KMS-11 (cell line): ENCODE results near the gene ZNF197.

Experiments used
- H2AFZ ChIP-seq: fragments of 200-600 bp; sonication (generic); 2 replicates; pipeline ENCODE4 v1.6.1; 2016; ENCODE audit warnings: antibody characterized with exemption, mixed run types, low read depth
- H3K27ac ChIP-seq: fragments of 200-600 bp; sonication (generic); 2 replicates; pipeline ENCODE4 v1.6.1; 2016; ENCODE audit warnings: mild to moderate bottlenecking, mixed run types
- H3K27me3 ChIP-seq: fragments of 200-600 bp; sonication (generic); 2 replicates; pipeline ENCODE4 v1.6.1; 2017; ENCODE audit warnings: mild to moderate bottlenecking, low read depth, mixed run types, moderate library complexity; ENCODE audit not compliant: insufficient read depth
- H3K36me3 ChIP-seq: fragments of 200-600 bp; sonication (generic); 2 replicates; pipeline ENCODE4 v1.6.1; 2017; ENCODE audit warnings: mild to moderate bottlenecking, mixed run types; ENCODE audit not compliant: insufficient read depth
- H3K4me1 ChIP-seq: fragments of 200-600 bp; sonication (generic); 2 replicates; pipeline ENCODE4 v1.6.1; 2016; ENCODE audit warnings: mild to moderate bottlenecking, low read depth, mixed run types; ENCODE audit not compliant: poor library complexity, severe bottlenecking
- H3K4me2 ChIP-seq: fragments of 200-600 bp; sonication (generic); 2 replicates; pipeline ENCODE4 v1.7.0; 2016; ENCODE audit warnings: mild to moderate bottlenecking, mixed run types
- H3K4me3 ChIP-seq: fragments of 200-600 bp; sonication (generic); IDR thresholded peaks from 2 replicates; pipeline ENCODE4 v1.6.1; 2017; ENCODE audit warnings: low read depth, low read length, mixed read lengths; ENCODE audit not compliant: insufficient read depth
- H3K79me2 ChIP-seq: fragments of 200-600 bp; sonication (generic); 2 replicates; pipeline ENCODE4 v1.6.1; 2016; ENCODE audit warnings: low read depth, mixed run types; ENCODE audit not compliant: insufficient read depth
- H3K9ac ChIP-seq: fragments of 200-600 bp; sonication (generic); 2 replicates; pipeline ENCODE4 v1.6.1; 2016; ENCODE audit warnings: mild to moderate bottlenecking, mixed run types
- H4K20me1 ChIP-seq: fragments of 200-600 bp; sonication (generic); 2 replicates; pipeline ENCODE4 v1.6.1; 2016; ENCODE audit warnings: mild to moderate bottlenecking, mixed run types; ENCODE audit not compliant: insufficient read depth
- CTCF ChIP-seq: fragments of 200-600 bp; sonication (generic); conservative IDR thresholded peaks from 2 replicates; pipeline ENCODE4 v1.6.1; 2017; ENCODE audit warnings: low read depth, mild to moderate bottlenecking, antibody characterized with exemption, low read length, moderate library complexity, mixed read lengths

ZNF197 gene

GRCh38 chr3:44628716-44629115, 3.9 kb downstream of the ZNF197 start:
- Histone ChIP-seq H3K36me3 (no peaks in the 10 kb centered on the region), H3K4me2 (no peak overlapping the region), H3K27me3 (no peaks in the 10 kb centered on the region), H3K79me2 (no peaks in the 10 kb centered on the region), H3K27ac (no peak overlapping the region), H4K20me1 (no peaks in the 10 kb centered on the region), H3K4me1 (no peaks in the 10 kb centered on the region), H3K9ac (no peak overlapping the region), H2AFZ (no peak overlapping the region), H3K4me3 (no peak overlapping the region)
- TF ChIP-seq CTCF, result no peak

GRCh38 chr3:44632193-44632592, 7.4 kb downstream of the ZNF197 start:
- no peak overlapping the region for H3K4me3 ChIP-seq
- no peaks in the 10 kb centered on the region for H4K20me1 ChIP-seq
- no peak overlapping the region for H3K27ac ChIP-seq
- H3K27me3 ChIP-seq, result no peaks in the 10 kb centered on the region
- H3K9ac ChIP-seq, result no peak overlapping the region
- no peak overlapping the region for H3K4me2 ChIP-seq
- no peaks in the 10 kb centered on the region for H3K79me2 ChIP-seq
- no peaks in the 10 kb centered on the region for H3K4me1 ChIP-seq
- no peak overlapping the region for H2AFZ ChIP-seq
- H3K36me3 ChIP-seq, result no peaks in the 10 kb centered on the region
- no peak for TF ChIP-seq CTCF

GRCh38 chr3:44642337-44642736, 17.5 kb downstream of the ZNF197 start:
- H3K4me3 ChIP-seq, result no peak overlapping the region
- H2AFZ ChIP-seq, result no peak overlapping the region
- H3K9ac ChIP-seq, result no peak overlapping the region
- H3K79me2 ChIP-seq, result no peaks in the 10 kb centered on the region
- no peaks in the 10 kb centered on the region for H4K20me1 ChIP-seq
- no peak for TF ChIP-seq CTCF
- no peaks in the 10 kb centered on the region for H3K27me3 ChIP-seq
- no peak overlapping the region for H3K4me2 ChIP-seq
- no peaks in the 10 kb centered on the region for H3K4me1 ChIP-seq
- H3K36me3 ChIP-seq, result no peaks in the 10 kb centered on the region
- H3K27ac ChIP-seq, result no peak overlapping the region

- H3K4me3 ChIP-seq, result no peak overlapping the region
- no peak overlapping the region for H3K4me2 ChIP-seq
- no peaks in the 10 kb centered on the region for H4K20me1 ChIP-seq
- H3K27ac ChIP-seq, result no peak overlapping the region
- no peaks in the 10 kb centered on the region for H3K4me1 ChIP-seq
- H3K27me3 ChIP-seq, result no peaks in the 10 kb centered on the region
- no peak overlapping the region for H2AFZ ChIP-seq
- no peaks in the 10 kb centered on the region for H3K79me2 ChIP-seq
- no peaks in the 10 kb centered on the region for H3K36me3 ChIP-seq
- TF ChIP-seq CTCF, result no peak
- no peak overlapping the region for H3K9ac ChIP-seq
These were observed 18.2 kb downstream of the ZNF197 start for GRCh38 chr3:44643024-44643423.
